Measurements from ENCODE around the gene ITSN1.

DNA sequence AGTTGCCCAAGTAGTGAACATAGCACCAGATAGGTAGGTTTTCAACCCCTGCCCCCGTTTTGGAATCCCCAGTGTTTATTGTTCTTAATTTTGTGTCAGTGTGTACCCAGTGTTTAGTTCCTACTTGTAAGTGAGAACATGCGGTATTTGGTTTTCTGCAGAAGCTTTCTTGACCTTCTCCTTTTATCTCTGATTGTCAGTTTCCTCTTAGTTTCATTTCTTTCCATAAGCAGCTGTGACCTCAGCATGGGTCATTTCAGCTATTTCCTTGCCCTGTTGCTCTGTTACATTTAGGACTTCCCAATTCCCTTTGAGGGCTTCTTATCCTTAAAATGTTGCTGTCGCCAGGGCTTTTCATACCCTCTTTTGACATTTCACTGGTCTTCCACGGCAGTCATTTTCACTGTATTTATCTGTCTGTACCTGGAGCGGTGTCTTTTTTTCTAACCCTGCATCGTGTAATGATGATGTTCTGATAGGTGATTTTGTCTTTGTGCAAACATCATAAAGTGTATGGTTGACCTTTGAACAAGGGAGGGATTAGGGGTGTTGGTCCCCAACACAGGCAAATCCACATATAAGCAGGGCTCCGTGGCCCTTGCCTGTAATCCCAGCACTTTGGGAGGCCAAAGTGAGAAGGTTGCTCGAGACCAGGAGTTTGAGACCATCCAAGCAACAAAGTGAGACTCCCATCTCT, 15.0 kb downstream of the ITSN1 start:
- TF ChIP-seq, protein P1, sequence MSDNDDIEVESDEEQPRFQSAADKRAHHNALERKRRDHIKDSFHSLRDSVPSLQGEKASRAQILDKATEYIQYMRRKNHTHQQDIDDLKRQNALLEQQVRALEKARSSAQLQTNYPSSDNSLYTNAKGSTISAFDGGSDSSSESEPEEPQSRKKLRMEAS (IDR thresholded peaks at IDR 0.05), result no peak
- TF ChIP-seq CEBPB (IDR thresholded peaks at IDR 0.05), result no peak
- TF ChIP-seq RAD21 (IDR thresholded peaks at IDR 0.05; ENCODE audit: low read depth), result no peak
- no peak for TF ChIP-seq YY1 (IDR thresholded peaks at IDR 0.05; ENCODE audit: low read depth)
- TF ChIP-seq EP300 (IDR thresholded peaks at IDR 0.05; ENCODE audit: borderline replicate concordance), result no peak
- no peak for TF ChIP-seq REST (IDR thresholded peaks at IDR 0.05; ENCODE audit: low read depth)
- no peak for TF ChIP-seq TAF1 (IDR thresholded peaks at IDR 0.05; ENCODE audit: low read depth)
- TF ChIP-seq EGR1 (IDR thresholded peaks at IDR 0.05), result no peak

Data from Ishikawa (cell line).